Measurements from ENCODE around the gene TET1.

- TF ChIP-seq CTCF (IDR thresholded peaks at IDR 0.05) (no peak), EZH2 (IDR thresholded peaks at IDR 0.05) (no peak)
These were observed 59.5 kb downstream of the TET1 start for GRCh38 chr10:68619595-68619994.
